Activated naive CD4-positive, alpha-beta T cell treated with anti-CD3 and anti-CD28 coated beads, Interleukin-2, amount 10 ng/mL, durations not matched to agents 7 days and 5 days (primary cell): Measurements from ENCODE around the gene KLK11.

Experiments
- CTCF ChIA-PET: fragments of 350-600 bp; sonication (Branson Sonifier 250); formaldehyde crosslinking; loops from one replicate; lab custom pipeline; 2021; ENCODE audit warnings: antibody characterized with exemption; lab: Charles Lee
- DNase-seq: peaks from one replicate; pipeline ENCODE4 v3.0.0-alpha.2; 2020
- H3K27ac Mint-ChIP-seq: one replicate; pipeline ENCODE4 v1.8.0; 2021; ENCODE audit warnings: mild to moderate bottlenecking, moderate library complexity, mixed read lengths
- H3K27me3 Mint-ChIP-seq: one replicate; pipeline ENCODE4 v1.8.0; 2021; ENCODE audit warnings: mild to moderate bottlenecking, mixed read lengths
- H3K36me3 Mint-ChIP-seq: one replicate; pipeline ENCODE4 v1.8.0; 2021; ENCODE audit warnings: mixed read lengths
- H3K4me1 Mint-ChIP-seq: one replicate; pipeline ENCODE4 v1.8.0; 2021; ENCODE audit warnings: mixed read lengths
- H3K4me3 Mint-ChIP-seq: one replicate; pipeline ENCODE4 v1.8.0; 2021; ENCODE audit warnings: mild to moderate bottlenecking, moderate library complexity, mixed read lengths
- H3K9me3 Mint-ChIP-seq: one replicate; pipeline ENCODE4 v1.8.0; 2021; ENCODE audit warnings: mixed read lengths

KLK11 gene

GRCh38 chr19:50980208-50980607 is 46.2 kb downstream of the KLK11 start:
- CTCF ChIA-PET, result no interaction called here
- no peaks in the 10 kb centered on the region for H3K36me3 Mint-ChIP-seq
- DNase-seq, result no peak
- H3K9me3 Mint-ChIP-seq, result no peaks in the 10 kb centered on the region
- no peaks in the 10 kb centered on the region for H3K4me1 Mint-ChIP-seq
- H3K27ac Mint-ChIP-seq, result no peak overlapping the region
- H3K27me3 Mint-ChIP-seq, result peaks cover 56% of the 10 kb centered on the region
- no peak overlapping the region for H3K4me3 Mint-ChIP-seq

- DNase-seq, result no peak
- peaks cover 56% of the 10 kb centered on the region for H3K27me3 Mint-ChIP-seq
- no peak overlapping the region for H3K4me3 Mint-ChIP-seq
- no peaks in the 10 kb centered on the region for H3K4me1 Mint-ChIP-seq
- H3K36me3 Mint-ChIP-seq, result no peaks in the 10 kb centered on the region
- CTCF ChIA-PET, result no interaction called here
- H3K9me3 Mint-ChIP-seq, result no peaks in the 10 kb centered on the region
- H3K27ac Mint-ChIP-seq, result no peak overlapping the region
Observed at GRCh38 chr19:50979758-50980157, 46.7 kb downstream of the KLK11 start.

DNA sequence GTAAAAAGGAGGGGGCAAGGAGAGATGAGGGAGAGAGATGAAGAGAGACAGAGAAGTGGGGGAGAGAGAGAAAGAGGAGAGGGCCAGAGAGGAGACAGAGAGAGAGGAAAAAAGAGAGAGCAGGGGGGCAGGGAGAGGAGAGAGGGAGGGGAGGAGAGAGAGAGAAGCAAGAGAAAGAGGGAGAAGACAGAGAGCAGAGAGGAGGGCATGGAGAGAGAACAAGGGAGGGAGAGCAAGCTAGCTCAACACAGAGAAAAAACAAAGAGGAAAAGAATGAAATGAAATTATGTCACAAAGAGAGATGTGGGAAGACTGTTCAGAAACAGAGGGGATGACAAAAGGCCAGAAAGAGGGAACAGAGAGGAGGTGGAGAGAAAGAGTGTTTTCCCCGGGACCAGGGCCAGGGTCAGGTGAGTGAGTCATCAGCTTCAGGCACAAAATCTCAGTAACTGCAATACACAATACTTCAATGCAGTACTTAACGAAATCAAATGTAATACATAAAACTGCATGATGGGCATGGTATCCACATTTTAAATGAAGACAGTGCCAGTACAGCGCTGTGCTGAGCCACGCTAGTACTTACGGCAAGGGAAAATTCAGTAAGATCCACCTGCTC is 47.5 kb downstream of the KLK11 start:
- DNase-seq, result no peak
- Mint-ChIP-seq H3K4me1 (no peaks in the 10 kb centered on the region), H3K4me3 (no peak overlapping the region), H3K9me3 (no peaks in the 10 kb centered on the region), H3K27me3 (peaks cover 49% of the 10 kb centered on the region), H3K36me3 (no peaks in the 10 kb centered on the region), H3K27ac (no peak overlapping the region)
- CTCF ChIA-PET, result no interaction called here

GRCh38 chr19:50977626-50978025 is 48.8 kb downstream of the KLK11 start:
- Mint-ChIP-seq H3K4me1 (no peaks in the 10 kb centered on the region), H3K27ac (no peak overlapping the region), H3K9me3 (no peaks in the 10 kb centered on the region), H3K27me3 (peaks cover 41% of the 10 kb centered on the region), H3K36me3 (no peaks in the 10 kb centered on the region), H3K4me3 (no peak overlapping the region)
- CTCF ChIA-PET, result no interaction called here
- DNase-seq, result no peak

GRCh38 chr19:50975766-50976165 is 50.6 kb downstream of the KLK11 start:
- H3K4me3 Mint-ChIP-seq, result no peak overlapping the region
- DNase-seq, result no peak
- H3K27ac Mint-ChIP-seq, result no peak overlapping the region
- no peaks in the 10 kb centered on the region for H3K4me1 Mint-ChIP-seq
- CTCF ChIA-PET, result no interaction called here
- H3K36me3 Mint-ChIP-seq, result no peaks in the 10 kb centered on the region
- no peaks in the 10 kb centered on the region for H3K9me3 Mint-ChIP-seq
- H3K27me3 Mint-ChIP-seq, result peaks cover 31% of the 10 kb centered on the region

- no peak overlapping the region for H3K4me3 Mint-ChIP-seq
- H3K27me3 Mint-ChIP-seq, result peaks cover 28% of the 10 kb centered on the region
- H3K4me1 Mint-ChIP-seq, result no peaks in the 10 kb centered on the region
- no peak overlapping the region for H3K27ac Mint-ChIP-seq
- CTCF ChIA-PET, result interaction anchor here (0.7 kb wide), 1 partner anchor 70 kb away, joined by 3 read pairs; no protein-coding TSS in a partner anchor
- no peaks in the 10 kb centered on the region for H3K36me3 Mint-ChIP-seq
- DNase-seq, result no peak
- no peaks in the 10 kb centered on the region for H3K9me3 Mint-ChIP-seq
Observed at GRCh38 chr19:50974702-50975556, 51.5 kb downstream of the KLK11 start.

DNA sequence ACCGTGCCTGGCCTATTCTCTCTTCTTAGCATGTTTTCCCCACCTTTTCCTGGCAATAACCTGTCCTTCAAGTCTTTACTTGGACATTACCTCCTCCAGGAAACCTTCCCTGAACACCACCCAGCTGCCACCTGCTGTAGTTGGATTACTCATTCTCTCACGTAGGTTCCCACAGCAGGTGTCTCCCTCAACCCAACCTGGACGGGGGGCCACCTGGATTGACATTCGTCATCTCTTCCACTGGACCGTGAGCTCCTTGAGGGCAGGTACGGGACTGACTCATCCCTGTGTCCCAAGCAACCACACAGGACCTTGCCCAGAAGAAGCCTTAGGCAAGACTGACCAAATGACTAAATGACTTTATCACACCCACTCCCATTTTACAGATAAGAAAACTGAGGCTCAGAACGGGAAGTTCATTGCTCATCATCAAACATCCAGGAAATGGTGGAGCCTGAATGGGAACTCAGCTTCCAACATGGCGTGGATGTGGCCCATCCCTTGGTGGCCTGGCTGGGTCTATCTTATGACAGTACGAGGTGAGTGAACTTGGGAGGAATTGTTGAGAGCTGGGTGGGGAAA is 53.5 kb downstream of the KLK11 start:
- no peak overlapping the region for H3K27ac Mint-ChIP-seq
- H3K4me1 Mint-ChIP-seq, result no peaks in the 10 kb centered on the region
- DNase-seq, result no peak
- H3K36me3 Mint-ChIP-seq, result no peaks in the 10 kb centered on the region
- H3K27me3 Mint-ChIP-seq, result peaks cover 20% of the 10 kb centered on the region
- no peak overlapping the region for H3K4me3 Mint-ChIP-seq
- CTCF ChIA-PET, result no interaction called here
- H3K9me3 Mint-ChIP-seq, result no peaks in the 10 kb centered on the region
